Measurements from ENCODE around the gene CCDC200. TPM values are rescaled to one million over a fixed set of nuclear protein-coding genes. Genes with fewer than 3 reads are reported as not detected.

Gene CCDC200
- polyA plus RNA-seq, 2 of the 4 experiments (the other 2 are of a cell fraction): not detected

GRCh38 chr17:43216762-43217613 lies 11.4 kb downstream of the CCDC200 start:
- POLR2A ChIA-PET: interaction anchor here (2.5 kb wide), 1 partner anchor 99 kb away, joined by 15 read pairs; no protein-coding TSS in a partner anchor

GRCh38 chr17:43216369-43216761 lies 12.1 kb downstream of the CCDC200 start:
- no peak for DNase-seq (ENCODE audit: low read depth in 1 of 2, low spot score in 1 of 2)
- Histone ChIP-seq H3K27ac (no peak overlapping the region), H3K9me3 (no peaks in the 10 kb centered on the region), H3K4me3 (no peak overlapping the region), H3K4me2 (no peak overlapping the region), H3K4me1 (peaks cover 8% of the 10 kb centered on the region; the same call in 1 of the 3 replicates)
- no peak for ATAC-seq
- 79% methylated on average over 4 of the region's 4 CpGs for WGBS (ENCODE audit: missing lambda C conversion rate)
- CTCF ChIA-PET: interaction anchor here (0.6 to 1.9 kb wide), 5 partner anchors 9 to 97 kb away, joined by 3 to 7 read pairs (median 3); no protein-coding TSS in a partner anchor
- POLR2A ChIA-PET: interaction anchor here (2.5 kb wide), 1 partner anchor 99 kb away, joined by 15 read pairs; no protein-coding TSS in a partner anchor
- TF ChIP-seq MAZ (IDR thresholded peaks at IDR 0.05; ENCODE audit: borderline replicate concordance, low read depth, low read length) (no peak), RCOR1 (IDR thresholded peaks at IDR 0.05; ENCODE audit: low read depth, low read length) (no peak), ATOH8 (CRISPR knock-in tag; IDR thresholded peaks at IDR 0.05; ENCODE audit: low read depth) (no peak), POLR2A (IDR thresholded peaks at IDR 0.05; ENCODE audit: low read length) (no peak), BCL3 (IDR thresholded peaks at IDR 0.05) (no peak), CBX8 (IDR thresholded peaks at IDR 0.05) (no peak), NFE2L2 (conservative IDR thresholded peaks at IDR 0.05; ENCODE audit: low read length) (no peak), BHLHE40 (IDR thresholded peaks at IDR 0.05; ENCODE audit: low read depth, low read length) (no peak), RARB (CRISPR knock-in tag; IDR thresholded peaks at IDR 0.05) (no peak), ZFP36 (IDR thresholded peaks at IDR 0.05; ENCODE audit: borderline replicate concordance, partially characterized antibody) (no peak), SREBF2 (IDR thresholded peaks at IDR 0.05) (no peak)
- FAIRE-seq: no peak

More at GRCh38 chr17:43216762-43217613, 11.4 kb downstream of the CCDC200 start:
- FAIRE-seq (no peak), ATAC-seq (no peak), DNase-seq (ENCODE audit: low read depth in 1 of 2, low spot score in 1 of 2) (no peak)
- Histone ChIP-seq H3K4me2 (no peak overlapping the region), H3K4me1 (peaks cover 8% of the 10 kb centered on the region; the same call in 1 of the 3 replicates), H3K4me3 (no peak overlapping the region), H3K27ac (no peak overlapping the region), H3K9me3 (no peaks in the 10 kb centered on the region)
- 85% methylated on average over 4 of the region's 4 CpGs for WGBS (ENCODE audit: missing lambda C conversion rate)
- CTCF ChIA-PET: interaction anchor here (0.6 to 1.9 kb wide), 8 partner anchors 8 to 96 kb away, joined by 3 to 7 read pairs (median 3); no protein-coding TSS in a partner anchor
- TF ChIP-seq FOSB (CRISPR knock-in tag; IDR thresholded peaks at IDR 0.05) (no peak), RFX5 (IDR thresholded peaks at IDR 0.05) (no peak), POLR2AphosphoS2 (conservative IDR thresholded peaks at IDR 0.05; ENCODE audit: low read length) (no peak), POLR2A (IDR thresholded peaks at IDR 0.05; ENCODE audit: low read length) (no peak), REST (IDR thresholded peaks at IDR 0.05) (no peak), RCOR1 (IDR thresholded peaks at IDR 0.05; ENCODE audit: low read depth, low read length) (no peak), MAFK (IDR thresholded peaks at IDR 0.05; ENCODE audit: partially characterized antibody) (no peak), HMGXB4 (CRISPR knock-in tag; IDR thresholded peaks at IDR 0.05; ENCODE audit: borderline replicate concordance) (no peak), JUN (IDR thresholded peaks at IDR 0.05) (no peak), ZSCAN20 (CRISPR knock-in tag; IDR thresholded peaks at IDR 0.05) (no peak), NPAS2 (CRISPR knock-in tag; IDR thresholded peaks at IDR 0.05; ENCODE audit: borderline replicate concordance) (no peak), HEYL (CRISPR knock-in tag; IDR thresholded peaks at IDR 0.05) (no peak), CBX8 (IDR thresholded peaks at IDR 0.05) (no peak), CEBPB (IDR thresholded peaks at IDR 0.05) (no peak), HOXB13 (CRISPR knock-in tag; IDR thresholded peaks at IDR 0.05; ENCODE audit: low read depth) (no peak), MAZ (IDR thresholded peaks at IDR 0.05; ENCODE audit: borderline replicate concordance, low read depth, low read length) (no peak), HOXB5 (CRISPR knock-in tag; IDR thresholded peaks at IDR 0.05) (no peak)

Measured in A549 (cell line).